Measurements from ENCODE around the gene OMD.

DNA sequence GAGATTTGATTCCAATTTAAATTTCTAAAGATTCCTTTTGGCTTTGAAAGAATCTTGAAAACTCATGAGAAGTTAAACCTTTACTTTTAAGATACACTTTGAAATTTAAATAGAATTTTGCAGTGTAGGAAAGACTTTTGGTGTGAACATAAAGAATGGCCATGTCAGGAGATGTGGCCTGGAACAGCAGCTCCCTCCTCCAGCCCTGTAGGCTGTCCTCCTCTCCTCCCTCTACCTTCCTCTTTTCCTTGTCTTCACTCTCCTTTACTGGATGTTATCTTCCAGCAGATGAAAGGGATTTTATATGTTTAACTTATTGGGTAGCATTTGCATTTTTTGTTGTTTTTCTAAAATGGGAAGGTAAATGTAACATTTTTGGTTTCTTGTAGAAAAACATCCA is 39.1 kb upstream of the OMD start:
- TF ChIP-seq POLR2A (IDR thresholded peaks at IDR 0.05; ENCODE audit: low read length), result no peak
- no peak for TF ChIP-seq GATA1 (IDR thresholded peaks at IDR 0.05; ENCODE audit: low read depth, low read length)

Measured in erythroblast (primary cell).